Measurements from ENCODE around the gene MAP1LC3C. TPM values are rescaled to one million over a fixed set of nuclear protein-coding genes. Genes with fewer than 3 reads are reported as not detected.
A peak's percentile ranks its signal among the peaks of the same experiment; 100 is the strongest.

MAP1LC3C gene
- total RNA-seq, 4 donors from 2014 or later, result 1.0 to 12.5 (median 8.1) TPM

- WGBS, result 87% methylated on average over 5 of the region's 5 CpGs
- Histone ChIP-seq H3K9me3 (no peaks in the 10 kb centered on the region), H3K27ac (no peak overlapping the region), H3K27me3 (no peaks in the 10 kb centered on the region), H3K4me1 (no peaks in the 10 kb centered on the region), H3K36me3 (no peaks in the 10 kb centered on the region), H3K4me3 (no peak overlapping the region)
- no peak for TF ChIP-seq POLR2AphosphoS5 (IDR thresholded peaks at IDR 0.05)
- TF ChIP-seq POLR2A (IDR thresholded peaks at IDR 0.05), result no peak
- TF ChIP-seq EP300 (IDR thresholded peaks at IDR 0.05), result no peak
- TF ChIP-seq CTCF (IDR thresholded peaks at IDR 0.05), result no peak
- DNase-seq (ENCODE audit: low spot score in 2 of 2), result no peak
These were observed 6.0 kb upstream of the MAP1LC3C start for GRCh38 chr1:242004751-242005495.

- no peaks in the 10 kb centered on the region for H3K9me3 ChIP-seq
- WGBS, result 55% methylated on average over 4 of the region's 4 CpGs
- TF ChIP-seq EP300 (IDR thresholded peaks at IDR 0.05) (no peak), POLR2A (IDR thresholded peaks at IDR 0.05) (no peak), CTCF (IDR thresholded peaks at IDR 0.05) (no peak), POLR2AphosphoS5 (IDR thresholded peaks at IDR 0.05) (no peak)
- peaks cover 8% of the 10 kb centered on the region for H3K4me1 ChIP-seq
- no peak overlapping the region for H3K4me3 ChIP-seq
- H3K27ac ChIP-seq, result no peak overlapping the region
- DNase-seq (ENCODE audit: low spot score in 2 of 2), result no peak
- no peaks in the 10 kb centered on the region for H3K27me3 ChIP-seq
- H3K36me3 ChIP-seq, result no peaks in the 10 kb centered on the region
These were observed 3.6 kb upstream of the MAP1LC3C start for GRCh38 chr1:242002510-242002909.

- 73% methylated on average over 5 of the region's 5 CpGs for WGBS
- H3K4me3 ChIP-seq, result no peak overlapping the region
- DNase-seq (ENCODE audit: low spot score in 2 of 2), result peak in 1 of 2 donors; percentile 75
- H3K4me1 ChIP-seq, result peaks cover 8% of the 10 kb centered on the region
- no peaks in the 10 kb centered on the region for H3K9me3 ChIP-seq
- TF ChIP-seq POLR2A (IDR thresholded peaks at IDR 0.05) (no peak), EP300 (IDR thresholded peaks at IDR 0.05) (no peak), CTCF (IDR thresholded peaks at IDR 0.05) (no peak)
- H3K27me3 ChIP-seq, result no peaks in the 10 kb centered on the region
- no peak overlapping the region for H3K27ac ChIP-seq
- no peaks in the 10 kb centered on the region for H3K36me3 ChIP-seq
These were observed 3.2 kb upstream of the MAP1LC3C start for GRCh38 chr1:242002072-242002471.

GRCh38 chr1:242000434-242000833 is 1.5 kb upstream of the MAP1LC3C start:
- WGBS, result 86% methylated on average over 7 of the region's 7 CpGs
- DNase-seq (ENCODE audit: low spot score in 2 of 2), result no peak
- no peaks in the 10 kb centered on the region for H3K36me3 ChIP-seq
- no peaks in the 10 kb centered on the region for H3K27me3 ChIP-seq
- H3K4me1 ChIP-seq, result peaks cover 8% of the 10 kb centered on the region
- TF ChIP-seq POLR2A (IDR thresholded peaks at IDR 0.05) (no peak), CTCF (IDR thresholded peaks at IDR 0.05) (no peak), EP300 (IDR thresholded peaks at IDR 0.05) (no peak), POLR2AphosphoS5 (IDR thresholded peaks at IDR 0.05) (no peak)
- H3K4me3 ChIP-seq, result no peak overlapping the region
- no peak overlapping the region for H3K27ac ChIP-seq
- no peaks in the 10 kb centered on the region for H3K9me3 ChIP-seq

- TF ChIP-seq POLR2A (IDR thresholded peaks at IDR 0.05) (no peak), CTCF (IDR thresholded peaks at IDR 0.05) (no peak), EP300 (IDR thresholded peaks at IDR 0.05) (no peak), POLR2AphosphoS5 (IDR thresholded peaks at IDR 0.05) (no peak)
- Histone ChIP-seq H3K27ac (no peak overlapping the region), H3K36me3 (no peaks in the 10 kb centered on the region), H3K27me3 (no peaks in the 10 kb centered on the region), H3K9me3 (no peaks in the 10 kb centered on the region), H3K4me3 (peak overlapping the region; percentile 19), H3K4me1 (peaks cover 8% of the 10 kb centered on the region)
- 8% methylated on average over 16 of the region's 20 CpGs for WGBS
- peak; percentile 89 to 92 for DNase-seq (ENCODE audit: low spot score in 2 of 2)
These were observed 431 bp downstream of the MAP1LC3C start for GRCh38 chr1:241998412-241998921.
